Measurements from ENCODE around the gene DNAH10.

The DNAH10 gene

GRCh38 chr12:123963821-123964220 lies 201.7 kb downstream of the DNAH10 start:
- Histone ChIP-seq H3K27me3 (ENCODE audit: insufficient read depth, low read length, poor library complexity, severe bottlenecking) (no peaks in the 10 kb centered on the region), H3K4me3 (ENCODE audit: low read length, poor library complexity, severe bottlenecking) (no peak overlapping the region), H3K4me2 (ENCODE audit: low read depth, low read length, poor library complexity, severe bottlenecking) (no peak overlapping the region), H3K9ac (ENCODE audit: low read depth, low read length, poor library complexity, severe bottlenecking) (no peak overlapping the region), H3K9me2 (replicated peaks; ENCODE audit: low read depth, low read length) (no peaks in the 10 kb centered on the region), H4K20me1 (ENCODE audit: insufficient read depth, low read length, poor library complexity, severe bottlenecking) (no peaks in the 10 kb centered on the region), H3K4me1 (ENCODE audit: insufficient read depth, low read length, poor library complexity, severe bottlenecking) (no peaks in the 10 kb centered on the region), H3K79me2 (ENCODE audit: insufficient read depth, low read length) (no peaks in the 10 kb centered on the region), H2AFZ (ENCODE audit: low read length) (no peak overlapping the region), H3K36me3 (ENCODE audit: insufficient read depth, low read length) (no peaks in the 10 kb centered on the region), H3F3A (ENCODE audit: low read depth) (no peaks in the 10 kb centered on the region), H3K9me3 (ENCODE audit: insufficient read depth, low read depth, low read length) (no peaks in the 10 kb centered on the region)
- TF ChIP-seq EZH2phosphoT487 (IDR thresholded peaks at IDR 0.05; ENCODE audit: borderline replicate concordance) = no peak
- TF ChIP-seq, protein P1, sequence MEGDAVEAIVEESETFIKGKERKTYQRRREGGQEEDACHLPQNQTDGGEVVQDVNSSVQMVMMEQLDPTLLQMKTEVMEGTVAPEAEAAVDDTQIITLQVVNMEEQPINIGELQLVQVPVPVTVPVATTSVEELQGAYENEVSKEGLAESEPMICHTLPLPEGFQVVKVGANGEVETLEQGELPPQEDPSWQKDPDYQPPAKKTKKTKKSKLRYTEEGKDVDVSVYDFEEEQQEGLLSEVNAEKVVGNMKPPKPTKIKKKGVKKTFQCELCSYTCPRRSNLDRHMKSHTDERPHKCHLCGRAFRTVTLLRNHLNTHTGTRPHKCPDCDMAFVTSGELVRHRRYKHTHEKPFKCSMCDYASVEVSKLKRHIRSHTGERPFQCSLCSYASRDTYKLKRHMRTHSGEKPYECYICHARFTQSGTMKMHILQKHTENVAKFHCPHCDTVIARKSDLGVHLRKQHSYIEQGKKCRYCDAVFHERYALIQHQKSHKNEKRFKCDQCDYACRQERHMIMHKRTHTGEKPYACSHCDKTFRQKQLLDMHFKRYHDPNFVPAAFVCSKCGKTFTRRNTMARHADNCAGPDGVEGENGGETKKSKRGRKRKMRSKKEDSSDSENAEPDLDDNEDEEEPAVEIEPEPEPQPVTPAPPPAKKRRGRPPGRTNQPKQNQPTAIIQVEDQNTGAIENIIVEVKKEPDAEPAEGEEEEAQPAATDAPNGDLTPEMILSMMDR (conservative IDR thresholded peaks at IDR 0.05; ENCODE audit: low read length) = no peak

- Histone ChIP-seq H3K9me2 (replicated peaks; ENCODE audit: low read depth, low read length) (no peaks in the 10 kb centered on the region), H3K27me3 (ENCODE audit: insufficient read depth, low read length, poor library complexity, severe bottlenecking) (no peaks in the 10 kb centered on the region), H3K4me1 (ENCODE audit: insufficient read depth, low read length, poor library complexity, severe bottlenecking) (no peaks in the 10 kb centered on the region), H3K4me2 (ENCODE audit: low read depth, low read length, poor library complexity, severe bottlenecking) (no peak overlapping the region), H3K9me3 (ENCODE audit: insufficient read depth, low read depth, low read length) (no peaks in the 10 kb centered on the region), H3K4me3 (ENCODE audit: low read length, poor library complexity, severe bottlenecking) (no peak overlapping the region), H3F3A (ENCODE audit: low read depth) (no peaks in the 10 kb centered on the region; the same call in 1 of the 2 replicates), H3K9ac (ENCODE audit: low read depth, low read length, poor library complexity, severe bottlenecking) (no peak overlapping the region), H2AFZ (ENCODE audit: low read length) (no peak overlapping the region), H3K36me3 (ENCODE audit: insufficient read depth, low read length) (no peaks in the 10 kb centered on the region), H4K20me1 (ENCODE audit: insufficient read depth, low read length, poor library complexity, severe bottlenecking) (no peaks in the 10 kb centered on the region), H3K79me2 (ENCODE audit: insufficient read depth, low read length) (peaks cover under 1% of the 10 kb centered on the region; the same call in 1 of the 2 replicates)
- TF ChIP-seq EZH2phosphoT487 (IDR thresholded peaks at IDR 0.05; ENCODE audit: borderline replicate concordance) = no peak
- TF ChIP-seq, protein P1 (conservative IDR thresholded peaks at IDR 0.05; ENCODE audit: low read length) = no peak
Measured at GRCh38 chr12:123965382-123965781, 203.3 kb downstream of the DNAH10 start.

- H3K79me2 ChIP-seq (ENCODE audit: insufficient read depth, low read length) = peaks cover 6% of the 10 kb centered on the region; the same call in 1 of the 2 replicates
Measured at GRCh38 chr12:123966596-123966995, 204.5 kb downstream of the DNAH10 start.

More at GRCh38 chr12:123966596-123966995, 204.5 kb downstream of the DNAH10 start:
- H3K9me2 ChIP-seq (replicated peaks; ENCODE audit: low read depth, low read length) = no peaks in the 10 kb centered on the region
- no peaks in the 10 kb centered on the region; the same call in 1 of the 2 replicates for H3F3A ChIP-seq (ENCODE audit: low read depth)
- no peak overlapping the region for H2AFZ ChIP-seq (ENCODE audit: low read length)
- no peak overlapping the region for H3K4me2 ChIP-seq (ENCODE audit: low read depth, low read length, poor library complexity, severe bottlenecking)
- H3K9ac ChIP-seq (ENCODE audit: low read depth, low read length, poor library complexity, severe bottlenecking) = no peak overlapping the region
- TF ChIP-seq EZH2phosphoT487 (IDR thresholded peaks at IDR 0.05; ENCODE audit: borderline replicate concordance) = no peak
- TF ChIP-seq, protein P1 (conservative IDR thresholded peaks at IDR 0.05; ENCODE audit: low read length) = no peak
- H3K4me1 ChIP-seq (ENCODE audit: insufficient read depth, low read length, poor library complexity, severe bottlenecking) = peaks cover 10% of the 10 kb centered on the region
- no peaks in the 10 kb centered on the region for H3K9me3 ChIP-seq (ENCODE audit: insufficient read depth, low read depth, low read length)
- no peaks in the 10 kb centered on the region for H3K27me3 ChIP-seq (ENCODE audit: insufficient read depth, low read length, poor library complexity, severe bottlenecking)
- H4K20me1 ChIP-seq (ENCODE audit: insufficient read depth, low read length, poor library complexity, severe bottlenecking) = peaks cover 3% of the 10 kb centered on the region
- no peak overlapping the region for H3K4me3 ChIP-seq (ENCODE audit: low read length, poor library complexity, severe bottlenecking)
- no peaks in the 10 kb centered on the region for H3K36me3 ChIP-seq (ENCODE audit: insufficient read depth, low read length)

Data from Loucy (cell line).